ENCODE measurements around the gene TP63.

Gene TP63

GRCh38 chr3:189809583-189809982, 178.4 kb downstream of the TP63 start:
- DNase-seq (ENCODE audit: low read depth, low spot score), result no peak

- no peak for DNase-seq (ENCODE audit: low read depth, low spot score)
Observed at GRCh38 chr3:189812806-189813465, 181.7 kb downstream of the TP63 start.

- DNase-seq (ENCODE audit: low read depth, low spot score), result no peak
Observed at GRCh38 chr3:189813647-189814240, 182.6 kb downstream of the TP63 start.

GRCh38 chr3:189820365-189820720, 189.2 kb downstream of the TP63 start:
- DNase-seq (ENCODE audit: low read depth, low spot score), result no peak

GRCh38 chr3:189821262-189821661, 190.1 kb downstream of the TP63 start:
- no peak for DNase-seq (ENCODE audit: low read depth, low spot score)

GRCh38 chr3:189822726-189823125, 191.5 kb downstream of the TP63 start:
- DNase-seq (ENCODE audit: low read depth, low spot score), result no peak

GRCh38 chr3:189824629-189825312, 193.6 kb downstream of the TP63 start:
- no peak for DNase-seq (ENCODE audit: low read depth, low spot score)

GRCh38 chr3:189826566-189826965, 195.4 kb downstream of the TP63 start:
- no peak for DNase-seq (ENCODE audit: low read depth, low spot score)

GRCh38 chr3:189827108-189827507, 195.9 kb downstream of the TP63 start:
- no peak for DNase-seq (ENCODE audit: low read depth, low spot score)

- DNase-seq (ENCODE audit: low read depth, low spot score), result no peak
Observed at GRCh38 chr3:189830401-189830800, 199.2 kb downstream of the TP63 start.

- DNase-seq (ENCODE audit: low read depth, low spot score), result no peak
Observed at GRCh38 chr3:189833266-189833665, 202.1 kb downstream of the TP63 start.

- DNase-seq (ENCODE audit: low read depth, low spot score), result no peak
Observed at GRCh38 chr3:189833996-189834395, 202.8 kb downstream of the TP63 start.

- no peak for DNase-seq (ENCODE audit: low read depth, low spot score)
Observed at GRCh38 chr3:189834462-189834861, 203.3 kb downstream of the TP63 start.

GRCh38 chr3:189836795-189837194, 205.6 kb downstream of the TP63 start:
- DNase-seq (ENCODE audit: low read depth, low spot score), result no peak

- no peak for DNase-seq (ENCODE audit: low read depth, low spot score)
Observed at GRCh38 chr3:189838291-189838690, 207.1 kb downstream of the TP63 start.

- no peak for DNase-seq (ENCODE audit: low read depth, low spot score)
Observed at GRCh38 chr3:189839576-189839975, 208.4 kb downstream of the TP63 start.

- no peak for DNase-seq (ENCODE audit: low read depth, low spot score)
Observed at GRCh38 chr3:189841473-189842205, 210.4 kb downstream of the TP63 start.

- DNase-seq (ENCODE audit: low read depth, low spot score), result no peak
Observed at GRCh38 chr3:189842681-189843602, 211.8 kb downstream of the TP63 start.

GRCh38 chr3:189845069-189845468, 213.9 kb downstream of the TP63 start:
- no peak for DNase-seq (ENCODE audit: low read depth, low spot score)

- DNase-seq (ENCODE audit: low read depth, low spot score), result no peak
Observed at GRCh38 chr3:189848395-189849040, 217.3 kb downstream of the TP63 start.

- DNase-seq (ENCODE audit: low read depth, low spot score), result no peak
Observed at GRCh38 chr3:189849262-189849661, 218.1 kb downstream of the TP63 start.

Data from activated naive CD8-positive, alpha-beta T cell treated with anti-CD3 and anti-CD28 coated beads, Interleukin-2, amount 50 U/mL, for 16 hours (primary cell).